ENCODE measurements around the gene SERPINB6. TPM values are rescaled to one million over a fixed set of nuclear protein-coding genes. Genes with fewer than 3 reads are reported as not detected.

SERPINB6 gene
- polyA plus RNA-seq, 1 experiment: 89.6 TPM

DNA sequence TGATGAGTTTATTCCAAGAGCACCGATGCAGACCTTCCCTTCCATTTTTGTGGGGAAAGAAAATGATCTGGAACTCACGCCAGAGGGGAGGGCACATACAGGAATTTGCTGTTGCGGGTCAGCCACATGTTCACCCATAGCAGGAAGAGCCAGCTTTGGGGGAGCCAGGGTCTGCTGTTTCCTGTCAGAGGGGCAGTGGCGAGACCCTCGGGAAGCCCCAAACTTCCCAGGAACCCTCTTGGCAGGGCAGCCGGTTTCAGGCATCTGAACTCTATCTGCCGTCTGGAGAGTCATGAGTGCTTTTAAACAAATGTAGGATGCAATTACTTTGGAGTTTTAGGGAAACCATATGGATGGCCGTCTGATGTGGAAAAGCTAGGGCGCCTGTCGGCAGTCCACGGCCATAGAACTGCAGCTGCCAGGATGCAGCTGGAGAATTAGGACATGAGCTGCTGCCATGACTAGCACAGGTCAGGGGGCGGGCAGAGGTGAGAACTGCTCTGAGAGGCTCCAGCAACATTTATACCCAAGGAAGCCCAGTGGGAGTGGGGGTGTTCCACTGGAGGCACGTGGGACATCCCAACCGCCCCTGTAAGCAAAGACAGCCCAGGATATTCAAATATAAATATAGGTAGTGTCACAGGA lies 53.4 kb downstream of the SERPINB6 start:
- POLR2A ChIA-PET: no interaction called here
- TF ChIP-seq CTCF (IDR thresholded peaks at IDR 0.05; ENCODE audit: insufficient read depth, low read depth, low read length): no peak
- Histone ChIP-seq H3K4me3 (ENCODE audit: low read depth, low read length) (no peak overlapping the region), H3K27me3 (ENCODE audit: control insufficient read depth, insufficient read depth, low read length) (no peaks in the 10 kb centered on the region; the same call in 1 of the 2 replicates), H3K36me3 (ENCODE audit: control insufficient read depth, insufficient read depth, low read length) (no peaks in the 10 kb centered on the region)
- CTCF ChIA-PET: interaction anchor here (3.6 kb wide), 1 partner anchor 14 kb away, joined by 21 read pairs; no protein-coding TSS in a partner anchor
- DNase-seq (ENCODE audit: low read depth): no peak

GRCh38 chr6:2917065-2917464 lies 54.3 kb downstream of the SERPINB6 start:
- ChIA-PET CTCF (interaction anchor here (3.6 kb wide), 1 partner anchor 15 kb away, joined by 21 read pairs; no protein-coding TSS in a partner anchor), POLR2A (no interaction called here)
- no peaks in the 10 kb centered on the region for H3K36me3 ChIP-seq (ENCODE audit: control insufficient read depth, insufficient read depth, low read length)
- peaks cover 1% of the 10 kb centered on the region; the same call in 1 of the 2 replicates for H3K27me3 ChIP-seq (ENCODE audit: control insufficient read depth, insufficient read depth, low read length)
- H3K4me3 ChIP-seq (ENCODE audit: low read depth, low read length): no peak overlapping the region
- TF ChIP-seq CTCF (IDR thresholded peaks at IDR 0.05; ENCODE audit: insufficient read depth, low read depth, low read length): no peak
- no peak for DNase-seq (ENCODE audit: low read depth)

DNA sequence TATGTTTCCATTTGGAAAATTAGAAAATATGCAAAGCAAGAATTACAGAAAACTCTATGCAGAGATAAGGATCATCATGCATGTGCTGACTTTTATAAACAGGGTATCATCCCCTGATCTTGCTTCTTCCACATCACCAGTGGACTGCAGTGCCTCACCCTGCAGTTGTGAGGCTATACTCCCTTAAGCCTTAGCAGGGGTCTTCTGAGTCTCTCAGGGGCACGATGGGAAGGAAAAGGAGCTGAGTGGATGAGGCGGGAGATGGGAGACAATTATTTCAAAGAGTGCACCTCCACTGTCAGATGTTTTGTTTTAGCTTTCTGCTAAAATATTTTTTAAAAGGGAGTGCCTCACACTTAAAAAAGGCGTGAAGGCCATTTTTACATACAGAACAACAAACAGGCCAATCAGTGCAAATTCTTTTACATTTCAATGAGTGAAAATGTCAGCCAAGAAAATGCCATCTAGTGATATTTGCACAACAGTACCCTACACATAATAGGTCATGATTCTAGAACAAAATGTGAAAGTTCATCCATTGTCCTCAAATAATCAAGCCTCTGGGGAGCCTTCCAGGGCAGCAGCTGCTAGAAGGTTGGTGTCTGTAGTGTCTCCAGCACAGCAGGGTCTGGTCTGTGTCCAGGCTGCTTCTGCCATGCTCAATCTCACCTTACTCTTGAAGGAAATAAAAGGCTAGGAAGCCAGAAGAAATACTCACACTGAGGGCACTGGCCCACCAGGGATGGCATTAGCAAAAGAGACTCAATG lies 55.0 kb downstream of the SERPINB6 start:
- H3K27me3 ChIP-seq (ENCODE audit: control insufficient read depth, insufficient read depth, low read length): peaks cover 1% of the 10 kb centered on the region; the same call in 1 of the 2 replicates
- no peak for DNase-seq (ENCODE audit: low read depth)
- TF ChIP-seq CTCF (IDR thresholded peaks at IDR 0.05; ENCODE audit: insufficient read depth, low read depth, low read length): no peak
- ChIA-PET POLR2A (no interaction called here), CTCF (interaction anchor here (3.6 kb wide), 1 partner anchor 15 kb away, joined by 21 read pairs; no protein-coding TSS in a partner anchor)
- no peaks in the 10 kb centered on the region for H3K36me3 ChIP-seq (ENCODE audit: control insufficient read depth, insufficient read depth, low read length)
- H3K4me3 ChIP-seq (ENCODE audit: low read depth, low read length): no peak overlapping the region

- ChIA-PET CTCF (interaction anchor here (0.9 to 3.6 kb wide), 2 partner anchors 17 to 124 kb away, joined by 4 to 21 read pairs; no protein-coding TSS in a partner anchor), POLR2A (no interaction called here)
- H3K36me3 ChIP-seq (ENCODE audit: control insufficient read depth, insufficient read depth, low read length): no peaks in the 10 kb centered on the region
- TF ChIP-seq CTCF (IDR thresholded peaks at IDR 0.05; ENCODE audit: insufficient read depth, low read depth, low read length): no peak
- no peak for DNase-seq (ENCODE audit: low read depth)
- peaks cover 1% of the 10 kb centered on the region; the same call in 1 of the 2 replicates for H3K27me3 ChIP-seq (ENCODE audit: control insufficient read depth, insufficient read depth, low read length)
- H3K4me3 ChIP-seq (ENCODE audit: low read depth, low read length): no peak overlapping the region
Observed at GRCh38 chr6:2915150-2915549, 56.2 kb downstream of the SERPINB6 start.

DNA sequence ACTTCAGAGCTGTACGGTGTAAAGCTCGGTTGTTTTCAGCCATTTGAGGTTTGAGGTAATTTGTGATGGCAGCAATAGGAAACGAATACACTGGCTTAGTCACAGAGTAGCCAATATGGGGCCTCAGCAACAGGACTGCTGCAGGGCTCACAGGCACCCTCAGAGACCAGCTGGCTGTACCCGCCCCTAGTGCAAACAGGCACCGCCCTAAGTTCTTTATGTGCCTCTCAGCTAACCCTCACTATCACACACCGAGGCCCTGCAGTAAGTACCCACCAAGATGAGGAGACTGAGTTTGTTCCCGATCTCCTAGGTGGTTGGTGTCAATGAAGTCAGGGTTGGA lies 57.1 kb downstream of the SERPINB6 start:
- no peak for TF ChIP-seq CTCF (IDR thresholded peaks at IDR 0.05; ENCODE audit: insufficient read depth, low read depth, low read length)
- CTCF ChIA-PET: interaction anchor here (0.9 to 3.6 kb wide), 6 partner anchors 16 to 123 kb away, joined by 3 to 21 read pairs (median 4); no protein-coding TSS in a partner anchor
- Histone ChIP-seq H3K4me3 (ENCODE audit: low read depth, low read length) (no peak overlapping the region), H3K36me3 (ENCODE audit: control insufficient read depth, insufficient read depth, low read length) (no peaks in the 10 kb centered on the region), H3K27me3 (ENCODE audit: control insufficient read depth, insufficient read depth, low read length) (peaks cover 1% of the 10 kb centered on the region; the same call in 1 of the 2 replicates)
- no peak for DNase-seq (ENCODE audit: low read depth)
- POLR2A ChIA-PET: no interaction called here
